ENCODE results near the gene SLC7A1. TPM values are rescaled to one million over a fixed set of nuclear protein-coding genes. Genes with fewer than 3 reads are reported as not detected.
A peak's percentile ranks its signal among the peaks of the same experiment; 100 is the strongest.

SLC7A1 gene
- total RNA-seq, 1 donor from 2014 or later, result 42.4 TPM

- TF ChIP-seq CTCF (IDR thresholded peaks at IDR 0.05; ENCODE audit: insufficient read depth, low read length, severe bottlenecking), result no peak
- DNase-seq (ENCODE audit: low read depth) (no peak), FAIRE-seq (peak; percentile 52)
- H3K36me3 ChIP-seq (ENCODE audit: control insufficient read depth, insufficient read depth, low read length), result peaks cover 2% of the 10 kb centered on the region
- no peak overlapping the region for H3K4me3 ChIP-seq (ENCODE audit: low read depth, low read length)
- no peaks in the 10 kb centered on the region for H3K27me3 ChIP-seq (ENCODE audit: control insufficient read depth, insufficient read depth, low read length)
These were observed 89.5 kb downstream of the SLC7A1 start for GRCh38 chr13:29505950-29506349.

DNA sequence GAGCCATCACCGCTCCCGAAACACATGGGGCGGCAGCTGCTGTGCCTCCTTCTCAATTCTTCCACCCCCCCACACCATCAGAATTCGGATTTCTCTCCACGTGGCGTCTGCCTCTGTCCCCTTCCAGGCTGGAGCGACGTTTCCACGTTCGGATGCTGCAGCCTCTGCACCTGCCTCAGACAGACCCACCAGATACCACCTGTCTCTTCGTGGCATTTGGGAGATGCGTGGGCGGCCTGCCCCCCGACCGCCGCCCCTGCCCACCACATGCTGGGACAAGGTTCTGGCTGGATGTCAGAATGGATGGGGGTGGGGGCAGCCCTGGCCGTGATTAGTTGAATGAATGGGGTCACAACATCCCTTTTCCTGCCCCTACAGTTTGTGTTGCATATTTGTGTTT is 90.0 kb downstream of the SLC7A1 start:
- H3K36me3 ChIP-seq (ENCODE audit: control insufficient read depth, insufficient read depth, low read length), result no peaks in the 10 kb centered on the region
- no peak overlapping the region for H3K4me3 ChIP-seq (ENCODE audit: low read depth, low read length)
- DNase-seq (ENCODE audit: low read depth) (no peak), FAIRE-seq (no peak)
- no peak for TF ChIP-seq CTCF (IDR thresholded peaks at IDR 0.05; ENCODE audit: insufficient read depth, low read length, severe bottlenecking)
- no peaks in the 10 kb centered on the region for H3K27me3 ChIP-seq (ENCODE audit: control insufficient read depth, insufficient read depth, low read length)

DNA sequence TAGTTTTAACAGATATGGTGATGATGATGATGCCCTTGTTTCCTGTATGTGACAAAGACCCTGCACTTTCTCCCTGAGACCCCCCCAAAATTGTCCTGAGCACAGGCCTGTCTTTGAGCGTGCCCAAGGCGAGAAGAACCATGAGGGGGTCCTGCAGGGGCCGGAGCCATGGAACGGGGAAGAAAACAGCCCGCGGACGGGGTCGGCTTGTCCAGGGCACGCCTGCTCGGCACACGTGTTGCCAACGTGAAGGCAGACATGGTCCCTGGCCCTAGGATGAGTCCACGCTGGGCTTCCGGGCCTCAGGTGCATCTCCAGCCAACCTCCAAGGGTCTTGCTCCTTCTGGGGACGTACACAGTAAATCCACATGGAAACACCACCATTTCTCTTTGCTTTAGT is 90.8 kb downstream of the SLC7A1 start:
- Histone ChIP-seq H3K4me3 (ENCODE audit: low read depth, low read length) (no peak overlapping the region), H3K36me3 (ENCODE audit: control insufficient read depth, insufficient read depth, low read length) (no peaks in the 10 kb centered on the region), H3K27me3 (ENCODE audit: control insufficient read depth, insufficient read depth, low read length) (no peaks in the 10 kb centered on the region)
- DNase-seq (ENCODE audit: low read depth) (no peak), FAIRE-seq (no peak)
- no peak for TF ChIP-seq CTCF (IDR thresholded peaks at IDR 0.05; ENCODE audit: insufficient read depth, low read length, severe bottlenecking)

DNA sequence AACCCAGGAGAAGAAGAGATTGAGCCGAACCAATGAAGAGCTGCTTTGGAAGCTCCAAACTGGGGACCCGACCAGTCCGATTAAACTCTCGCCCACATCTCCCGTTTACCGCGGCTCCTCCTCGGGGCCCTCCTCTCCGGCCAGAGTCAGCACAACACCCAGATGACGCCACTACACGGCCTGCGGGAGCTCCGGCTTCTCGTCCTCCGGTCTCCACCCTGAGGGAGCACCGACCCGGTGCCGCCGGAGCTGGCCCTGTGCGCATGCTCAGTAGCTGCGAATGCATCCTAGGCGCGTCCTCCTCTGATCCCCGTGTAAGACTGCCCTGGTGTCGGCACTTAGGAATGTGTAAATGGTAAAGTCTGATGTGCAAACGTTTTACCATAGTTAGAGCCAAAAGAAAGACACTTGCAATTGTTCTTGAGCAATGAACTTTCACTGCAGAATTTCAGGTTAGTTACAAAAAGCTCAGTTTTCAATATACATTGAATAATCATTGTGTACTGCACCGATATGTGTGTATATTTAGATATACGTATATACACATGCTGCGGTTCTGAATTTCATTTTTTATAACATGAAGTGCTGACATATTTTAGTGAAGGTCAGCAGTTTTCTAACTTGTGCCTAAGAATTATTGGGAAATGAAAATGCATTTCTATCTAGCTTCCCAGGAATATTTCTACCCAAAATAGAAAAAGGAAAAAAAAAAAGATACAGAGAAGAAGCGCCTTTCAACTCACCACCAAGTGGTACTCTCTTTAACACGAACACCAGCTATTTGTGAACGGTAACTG is 92.2 kb downstream of the SLC7A1 start:
- Histone ChIP-seq H3K27me3 (ENCODE audit: control insufficient read depth, insufficient read depth, low read length) (no peaks in the 10 kb centered on the region), H3K36me3 (ENCODE audit: control insufficient read depth, insufficient read depth, low read length) (no peaks in the 10 kb centered on the region), H3K4me3 (ENCODE audit: low read depth, low read length) (no peak overlapping the region)
- no peak for FAIRE-seq
- TF ChIP-seq CTCF (IDR thresholded peaks at IDR 0.05; ENCODE audit: insufficient read depth, low read length, severe bottlenecking), result no peak
- DNase-seq (ENCODE audit: low read depth), result peak; percentile 15

- TF ChIP-seq CTCF (IDR thresholded peaks at IDR 0.05; ENCODE audit: insufficient read depth, low read length, severe bottlenecking), result no peak
- no peaks in the 10 kb centered on the region for H3K27me3 ChIP-seq (ENCODE audit: control insufficient read depth, insufficient read depth, low read length)
- H3K36me3 ChIP-seq (ENCODE audit: control insufficient read depth, insufficient read depth, low read length), result no peaks in the 10 kb centered on the region
- FAIRE-seq (no peak), DNase-seq (ENCODE audit: low read depth) (no peak)
- H3K4me3 ChIP-seq (ENCODE audit: low read depth, low read length), result no peak overlapping the region
These were observed 93.0 kb downstream of the SLC7A1 start for GRCh38 chr13:29502391-29503008.
